Measurements from ENCODE around the gene SIL1. TPM values are rescaled to one million over a fixed set of nuclear protein-coding genes. Genes with fewer than 3 reads are reported as not detected.

SIL1 gene
- total and polyA plus RNA-seq, 2 donors (not counting 3 experiments of a cell fraction or from before 2014, with no cell fraction given), result 47.6 to 67.2 TPM

GRCh38 chr5:139178935-139179334, 19.2 kb downstream of the SIL1 start:
- Histone ChIP-seq H3K27me3 (ENCODE audit: control insufficient read depth in 2 of 2, insufficient read depth in 2 of 2, low read length in 2 of 2) (no peaks in the 10 kb centered on the region), H3K9ac (replicated peaks; ENCODE audit: extremely low read depth, insufficient read depth, low read length) (no peak overlapping the region), H3K4me3 (replicated peaks in 1 of 3; ENCODE audit: insufficient read depth in 1 of 3, low read depth in 1 of 3, low read length in 3 of 3) (no peak overlapping the region), H4K20me1 (replicated peaks; ENCODE audit: control insufficient read depth, extremely low read depth, insufficient read depth, low read length) (no peaks in the 10 kb centered on the region), H3K79me2 (ENCODE audit: control insufficient read depth, insufficient read depth, low read length) (no peaks in the 10 kb centered on the region), H3K9me1 (replicated peaks; ENCODE audit: control insufficient read depth, extremely low read depth, insufficient read depth, low read length) (no peaks in the 10 kb centered on the region), H3K9me3 (replicated peaks; ENCODE audit: control insufficient read depth, insufficient read depth, low read length) (no peaks in the 10 kb centered on the region), H3K4me1 (ENCODE audit: control insufficient read depth, extremely low read depth, insufficient read depth, low read length) (no peaks in the 10 kb centered on the region), H3K27ac (ENCODE audit: insufficient read depth, low read depth, low read length) (no peak overlapping the region), H3K36me3 (ENCODE audit: control insufficient read depth in 2 of 2, extremely low read depth in 1 of 2, insufficient read depth in 2 of 2, low read length in 2 of 2) (no peaks in the 10 kb centered on the region), H3K4me2 (ENCODE audit: insufficient read depth, low read length) (no peak overlapping the region), H2AFZ (ENCODE audit: low read depth, low read length) (no peak overlapping the region)
- dilution Hi-C loops (cut with MboI; ENCODE audit: extremely low pct_ligation_motif_present, low sequenced_read_pairs), result no loop called here
- ChIA-PET POLR2A (no interaction called here), CTCF (no interaction called here)
- TF ChIP-seq MAX (IDR thresholded peaks at IDR 0.05; ENCODE audit: insufficient read depth, insufficient read length), result no peak
- no peak for TF ChIP-seq EZH2 (IDR thresholded peaks at IDR 0.05; ENCODE audit: borderline replicate concordance, low read depth, low read length, severe bottlenecking)
- no peak for TF ChIP-seq CTCF (IDR thresholded peaks at IDR 0.05; ENCODE audit: extremely low read depth in 1 of 2, insufficient read depth in 1 of 2, low read depth in 1 of 2, low read length in 2 of 2)
- no peak for TF ChIP-seq POLR2A (IDR thresholded peaks at IDR 0.05; ENCODE audit: low read depth, low read length)
- no peak for TF ChIP-seq MYC (IDR thresholded peaks at IDR 0.05; ENCODE audit: low read depth, low read length)
- TF ChIP-seq JUN (IDR thresholded peaks at IDR 0.05; ENCODE audit: borderline replicate concordance, insufficient read depth, insufficient read length, low read depth), result no peak
- no peak for TF ChIP-seq POLR2AphosphoS5 (IDR thresholded peaks at IDR 0.05; ENCODE audit: insufficient read depth, low read depth, low read length)
- TF ChIP-seq FOS (IDR thresholded peaks at IDR 0.05; ENCODE audit: borderline replicate concordance, insufficient read depth, low read length), result no peak
- DNase-seq (ENCODE audit: low read depth, low spot score) (no peak), FAIRE-seq (no peak)
- BruUV-seq (replicated peaks), result no TSS peak
- intact Hi-C loops (cut with micrococcal nuclease), result no loop called here
